Mesenchymal stem cell (in vitro differentiated cells and primary cell): ENCODE data around the gene TRIO.

ENCODE experiments used
- DNase-seq: peaks from one replicate; pipeline ENCODE4 v3.0.0-alpha.2; 2013
- H2AFZ ChIP-seq: one replicate; pipeline ENCODE4 v1.6.1; 2013; ENCODE audit warnings: low read depth, mild to moderate bottlenecking, control low read depth, inconsistent platforms, low read length, moderate library complexity
- H2AK5ac ChIP-seq: 2 replicates; pipeline ENCODE4 v1.6.1; 2013; ENCODE audit warnings: low read length, moderate library complexity, mild to moderate bottlenecking, inconsistent platforms; ENCODE audit not compliant: severe bottlenecking
- H2BK120ac ChIP-seq: one replicate; pipeline ENCODE4 v1.6.1; 2013; ENCODE audit warnings: low read depth, mild to moderate bottlenecking, inconsistent platforms, low read length, moderate library complexity
- H2BK12ac ChIP-seq, 2 experiments: one replicate each; pipeline ENCODE4 v1.6.1; 2013; ENCODE audit warnings: inconsistent platforms in 2 of 2, low read length in 2 of 2, mild to moderate bottlenecking in 2 of 2, moderate library complexity in 2 of 2, control low read depth in 1 of 2
- H2BK15ac ChIP-seq: one replicate; pipeline ENCODE4 v1.6.1; 2013; ENCODE audit warnings: mild to moderate bottlenecking, low read depth, inconsistent platforms; ENCODE audit not compliant: poor library complexity, severe bottlenecking
- H2BK5ac ChIP-seq: 2 replicates; pipeline ENCODE4 v1.6.1; 2013; ENCODE audit warnings: low read depth, mild to moderate bottlenecking, low read length, control low read depth, inconsistent platforms; ENCODE audit not compliant: poor library complexity, severe bottlenecking
- H3K14ac ChIP-seq, 2 experiments: one replicate each; pipeline ENCODE4 v1.6.1; 2013; ENCODE audit warnings: inconsistent platforms in 2 of 2, low read length in 2 of 2, control low read depth in 1 of 2, mild to moderate bottlenecking in 1 of 2, moderate library complexity in 1 of 2
- H3K18ac ChIP-seq, 2 experiments: one replicate each; pipeline ENCODE4 v1.6.1; 2013; ENCODE audit warnings: inconsistent platforms in 2 of 2, low read length in 2 of 2, control low read depth in 1 of 2, low read depth in 1 of 2, mild to moderate bottlenecking in 1 of 2
- H3K23ac ChIP-seq, 2 experiments: one replicate each; pipeline ENCODE4 v1.6.1; 2013; ENCODE audit warnings: inconsistent platforms in 2 of 2, low read length in 2 of 2, mild to moderate bottlenecking in 2 of 2, moderate library complexity in 2 of 2, control low read depth in 1 of 2
- H3K27ac ChIP-seq: 2 replicates; pipeline ENCODE4 v1.5.1; 2013; ENCODE audit warnings: mild to moderate bottlenecking, moderate library complexity, low read length, control low read depth, inconsistent platforms; ENCODE audit not compliant: poor library complexity, severe bottlenecking
- H3K27me3 ChIP-seq, 2 experiments: 2 replicates each; pipeline versions ENCODE4 v1.6.1 to v1.7.0; 2013; ENCODE audit warnings: low read length in 2 of 2, mild to moderate bottlenecking in 2 of 2, moderate library complexity in 2 of 2, control low read depth in 1 of 2, inconsistent platforms in 1 of 2; ENCODE audit not compliant: control insufficient read depth in 1 of 2, insufficient read depth in 1 of 2
- H3K36me3 ChIP-seq, 2 experiments: 2 replicates each; pipeline versions ENCODE4 v1.6.1 to v1.7.0; 2013; ENCODE audit warnings: low read length in 2 of 2, control low read depth in 1 of 2, inconsistent platforms in 1 of 2, low read depth in 1 of 2, mild to moderate bottlenecking in 1 of 2; ENCODE audit not compliant: insufficient read depth in 2 of 2, control insufficient read depth in 1 of 2
- H3K4ac ChIP-seq, 2 experiments: one replicate each; pipeline ENCODE4 v1.6.1; 2013; ENCODE audit warnings: inconsistent platforms in 2 of 2, low read length in 2 of 2, mild to moderate bottlenecking in 2 of 2, moderate library complexity in 2 of 2, control low read depth in 1 of 2, low read depth in 1 of 2
- H3K4me1 ChIP-seq: 2 replicates; pipeline ENCODE4 v1.6.1; 2013; ENCODE audit warnings: low read depth, low read length, control low read depth; ENCODE audit not compliant: control insufficient read depth, insufficient read depth
- H3K4me2 ChIP-seq: 2 replicates; pipeline ENCODE4 v1.6.1; 2013; ENCODE audit warnings: low read length, mild to moderate bottlenecking, inconsistent platforms; ENCODE audit not compliant: poor library complexity, severe bottlenecking
- H3K4me3 ChIP-seq, 2 experiments: 2 replicates each; pipeline versions ENCODE4 v1.5.1 to v1.7.0; 2013; ENCODE audit warnings: low read length in 2 of 2, mild to moderate bottlenecking in 2 of 2, control low read depth in 1 of 2, low read depth in 1 of 2; ENCODE audit not compliant: insufficient read depth in 1 of 2
- H3K79me1 ChIP-seq: replicated peaks from 2 replicates; pipeline ENCODE4 v1.6.1; 2013; ENCODE audit warnings: mild to moderate bottlenecking, control low read depth, low read length, inconsistent platforms; ENCODE audit not compliant: poor library complexity, severe bottlenecking
- H3K9ac ChIP-seq: 2 replicates; pipeline ENCODE4 v1.7.0; 2013; ENCODE audit warnings: mild to moderate bottlenecking, low read length, moderate library complexity
- H3K9me3 ChIP-seq: 2 replicates; pipeline ENCODE4 v1.7.0; 2013; ENCODE audit warnings: mild to moderate bottlenecking, low read length; ENCODE audit not compliant: control insufficient read depth
- H4K8ac ChIP-seq: one replicate; pipeline ENCODE4 v1.6.1; 2013; ENCODE audit warnings: inconsistent platforms, mild to moderate bottlenecking, low read length, moderate library complexity
- H4K91ac ChIP-seq: one replicate; pipeline ENCODE4 v1.6.1; 2013; ENCODE audit warnings: mild to moderate bottlenecking, low read length, inconsistent platforms
- WGBS: methylation state at CpG from one replicate; pipeline ENCODE4 v1.1.7; 2013; ENCODE audit warnings: mixed read lengths; 5-methylcytosine and 5-hydroxymethylcytosine counted together

TRIO gene

GRCh38 chr5:14215901-14216300, 72.8 kb downstream of the TRIO start:
- Histone ChIP-seq H3K79me1 (no peaks in the 10 kb centered on the region), H2AK5ac (peak overlapping the region; percentile 41), H4K91ac (no peak overlapping the region), H3K27ac (no peak overlapping the region), H3K4me3 (no peak overlapping the region), H3K4me2 (no peak overlapping the region), H3K4me1 (peaks cover 30% of the 10 kb centered on the region), H3K4ac (no peak overlapping the region), H3K9ac (no peak overlapping the region), H2BK5ac (no peak overlapping the region), H4K8ac (no peak overlapping the region), H3K27me3 (no peaks in the 10 kb centered on the region), H2BK120ac (no peak overlapping the region), H3K23ac (peak overlapping the region in 1 of 2 experiments; percentile 19), H2BK12ac (peak overlapping the region in 1 of 2 experiments; percentile 49), H3K9me3 (no peaks in the 10 kb centered on the region), H3K18ac (no peak overlapping the region), H2AFZ (no peak overlapping the region), H3K14ac (no peak overlapping the region), H2BK15ac (no peak overlapping the region), H3K36me3 (peaks cover 3 to 4% of the 10 kb centered on the region in 2 experiments)
- no peak for DNase-seq
- WGBS = 94% methylated on average over 6 of the region's 6 CpGs

DNA sequence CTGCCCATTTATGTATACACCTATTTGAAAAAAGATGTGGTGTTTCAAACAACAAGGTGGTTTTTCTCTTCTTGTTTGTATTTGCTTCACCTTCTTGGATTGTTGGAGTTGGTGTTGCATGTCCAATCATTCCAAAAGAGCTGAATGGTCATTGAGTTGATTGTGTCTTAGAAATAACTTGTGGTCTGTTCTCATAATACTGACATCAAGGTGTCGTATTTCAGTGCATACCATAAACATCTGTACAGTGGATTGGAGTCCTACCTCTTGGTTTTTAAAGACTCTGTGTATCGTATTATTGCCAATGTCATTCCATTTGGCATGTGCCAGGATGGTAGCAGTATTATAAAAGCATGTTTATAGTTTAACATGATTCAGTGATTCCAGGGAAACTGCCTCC, 73.2 kb downstream of the TRIO start:
- no peaks in the 10 kb centered on the region for H3K27me3 ChIP-seq
- H2BK5ac ChIP-seq = no peak overlapping the region
- no peak overlapping the region for H2BK15ac ChIP-seq
- no peak overlapping the region for H3K4ac ChIP-seq
- no peak overlapping the region for H3K4me3 ChIP-seq
- DNase-seq = no peak
- H4K91ac ChIP-seq = no peak overlapping the region
- H3K14ac ChIP-seq = no peak overlapping the region
- no peak overlapping the region for H3K23ac ChIP-seq
- H3K27ac ChIP-seq = peak overlapping the region; percentile 46
- H3K4me2 ChIP-seq = no peak overlapping the region
- peaks cover 30% of the 10 kb centered on the region for H3K4me1 ChIP-seq
- no peaks in the 10 kb centered on the region for H3K9me3 ChIP-seq
- WGBS = 89% methylated on average over 2 of the region's 2 CpGs
- no peak overlapping the region for H2BK120ac ChIP-seq
- H3K79me1 ChIP-seq = no peaks in the 10 kb centered on the region
- H2BK12ac ChIP-seq = no peak overlapping the region
- no peak overlapping the region for H4K8ac ChIP-seq
- no peak overlapping the region for H2AFZ ChIP-seq
- no peak overlapping the region for H3K9ac ChIP-seq
- no peak overlapping the region for H2AK5ac ChIP-seq
- no peak overlapping the region for H3K18ac ChIP-seq
- H3K36me3 ChIP-seq = peaks cover 3 to 4% of the 10 kb centered on the region in 2 experiments

- Histone ChIP-seq H2BK120ac (no peak overlapping the region), H4K8ac (no peak overlapping the region), H2AK5ac (no peak overlapping the region), H3K4me1 (peaks cover 30% of the 10 kb centered on the region), H3K14ac (no peak overlapping the region), H2BK5ac (no peak overlapping the region), H2BK12ac (no peak overlapping the region), H3K36me3 (peaks cover 3 to 4% of the 10 kb centered on the region in 2 experiments), H3K27me3 (no peaks in the 10 kb centered on the region), H3K4me2 (no peak overlapping the region), H3K79me1 (no peaks in the 10 kb centered on the region), H3K18ac (no peak overlapping the region), H3K4me3 (no peak overlapping the region), H2BK15ac (no peak overlapping the region), H3K23ac (no peak overlapping the region), H3K4ac (no peak overlapping the region), H2AFZ (no peak overlapping the region), H3K9me3 (no peaks in the 10 kb centered on the region), H4K91ac (no peak overlapping the region), H3K27ac (peak overlapping the region; percentile 46), H3K9ac (no peak overlapping the region)
- peak; percentile 39 for DNase-seq
- WGBS = 80% methylated on average over 7 of the region's 7 CpGs
Observed at GRCh38 chr5:14216902-14217301, 73.8 kb downstream of the TRIO start.

DNA sequence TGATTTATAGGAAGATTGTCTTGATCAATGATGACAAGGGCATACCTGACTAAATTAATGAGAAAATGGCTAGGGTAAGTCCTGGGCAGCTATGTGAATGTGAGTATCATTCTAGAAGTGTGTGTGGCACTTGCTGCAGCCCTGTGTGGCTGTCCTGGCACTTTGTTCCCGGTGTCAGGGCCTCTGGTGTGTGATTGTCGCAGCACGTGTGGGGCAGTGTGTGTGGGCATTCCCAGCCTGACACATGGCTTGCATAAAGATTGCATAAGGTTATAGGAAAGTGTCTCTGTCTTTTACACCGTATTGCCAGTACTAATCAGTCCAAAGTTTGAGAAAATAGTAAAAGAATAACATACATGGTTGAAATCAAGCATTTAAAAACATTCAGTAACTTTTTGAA, 74.4 kb downstream of the TRIO start:
- DNase-seq = peak; percentile 42
- H4K8ac ChIP-seq = no peak overlapping the region
- H2BK120ac ChIP-seq = no peak overlapping the region
- no peak overlapping the region for H4K91ac ChIP-seq
- H3K18ac ChIP-seq = peak overlapping the region in 1 of 2 experiments; percentile 15
- no peak overlapping the region for H2AFZ ChIP-seq
- H3K14ac ChIP-seq = no peak overlapping the region
- no peak overlapping the region for H3K4ac ChIP-seq
- H3K27me3 ChIP-seq = no peaks in the 10 kb centered on the region
- no peak overlapping the region for H3K23ac ChIP-seq
- no peak overlapping the region for H3K4me3 ChIP-seq
- 97% methylated on average over 3 of the region's 4 CpGs for WGBS
- peaks cover 4% of the 10 kb centered on the region in 2 experiments for H3K36me3 ChIP-seq
- no peak overlapping the region for H3K27ac ChIP-seq
- no peak overlapping the region for H3K4me2 ChIP-seq
- H2AK5ac ChIP-seq = no peak overlapping the region
- H3K79me1 ChIP-seq = no peaks in the 10 kb centered on the region
- H2BK12ac ChIP-seq = no peak overlapping the region
- no peak overlapping the region for H2BK5ac ChIP-seq
- H3K9me3 ChIP-seq = no peaks in the 10 kb centered on the region
- no peak overlapping the region for H2BK15ac ChIP-seq
- H3K9ac ChIP-seq = no peak overlapping the region
- peaks cover 28% of the 10 kb centered on the region for H3K4me1 ChIP-seq
